ENCODE measurements around the gene SLC7A9. TPM values are rescaled to one million over a fixed set of nuclear protein-coding genes. Genes with fewer than 3 reads are reported as not detected.

SLC7A9 gene
- total RNA-seq (0.17 and 0.26 TPM in 2 replicates), polyA plus RNA-seq (0.08 TPM in 1 of 2 replicates, not detected in the other), polyA minus RNA-seq (ENCODE audit: low replicate concordance) (not detected in 2 replicates)
- polyA plus RNA-seq (2012) = not detected in 2 replicates

GRCh38 chr19:32869369-32869965 is at the start of gene SLC7A9:
SLC7A9 (minus strand) TSS chr19:32869767; CDS start chr19:32868534, 1,233 bp downstream.
- no peak within 1 kb of the TSS for H3K9ac ChIP-seq (ENCODE audit: insufficient read depth, low read length)
- no peak for DNase-seq (ENCODE audit: low read depth in 2 of 2)
- no peak within 1 kb of the TSS for H3K27ac ChIP-seq (ENCODE audit: insufficient read depth, low read length)
- no peaks in the 10 kb centered on the region for H4K20me1 ChIP-seq (ENCODE audit: control insufficient read depth, extremely low read depth, insufficient read depth, low read length)
- no peaks in the 10 kb centered on the region for H3K79me2 ChIP-seq (ENCODE audit: control insufficient read depth, insufficient read depth, low read length)
- no peak within 1 kb of the TSS for H2AFZ ChIP-seq (ENCODE audit: low read length)
- no peaks in the 10 kb centered on the region for H3K9me3 ChIP-seq (ENCODE audit: control insufficient read depth, insufficient read depth, low read depth, low read length)
- H3K4me1 ChIP-seq (ENCODE audit: control insufficient read depth, extremely low read depth, insufficient read depth, low read length) = no peaks in the 10 kb centered on the region
- no peak within 1 kb of the TSS for H3K4me2 ChIP-seq (ENCODE audit: extremely low read depth, insufficient read depth, low read length)
- no peaks in the 10 kb centered on the region for H3K36me3 ChIP-seq (ENCODE audit: control insufficient read depth, insufficient read depth, low read length)
- H3K4me3 ChIP-seq (replicated peaks in 1 of 4; ENCODE audit: control extremely low read depth in 1 of 4, insufficient read depth in 1 of 4, low read depth in 3 of 4, low read length in 4 of 4) = no peak within 1 kb of the TSS
- no peaks in the 10 kb centered on the region for H3K27me3 ChIP-seq (ENCODE audit: control insufficient read depth, insufficient read depth, low read length)
- no peak for TF ChIP-seq CTCF (conservative IDR thresholded peaks at IDR 0.05 in 1 of 2, IDR thresholded peaks at IDR 0.05 in 1 of 2; ENCODE audit: low read depth in 1 of 2, low read length in 2 of 2)
- no peak for TF ChIP-seq EZH2 (IDR thresholded peaks at IDR 0.05; ENCODE audit: low read length, missing control alignments)

GRCh38 chr19:32919365-32919764 is 49.8 kb upstream of the SLC7A9 start:
- DNase-seq (ENCODE audit: low read depth in 2 of 2) = no peak
- Histone ChIP-seq H3K4me3 (replicated peaks in 1 of 4; ENCODE audit: control extremely low read depth in 1 of 4, insufficient read depth in 1 of 4, low read depth in 3 of 4, low read length in 4 of 4) (no peak overlapping the region), H3K27ac (ENCODE audit: insufficient read depth, low read length) (no peak overlapping the region), H3K9ac (ENCODE audit: insufficient read depth, low read length) (no peak overlapping the region), H3K4me1 (ENCODE audit: control insufficient read depth, extremely low read depth, insufficient read depth, low read length) (no peaks in the 10 kb centered on the region), H3K4me2 (ENCODE audit: extremely low read depth, insufficient read depth, low read length) (no peak overlapping the region), H3K79me2 (ENCODE audit: control insufficient read depth, insufficient read depth, low read length) (no peaks in the 10 kb centered on the region), H2AFZ (ENCODE audit: low read length) (no peak overlapping the region), H4K20me1 (ENCODE audit: control insufficient read depth, extremely low read depth, insufficient read depth, low read length) (no peaks in the 10 kb centered on the region), H3K9me3 (ENCODE audit: control insufficient read depth, insufficient read depth, low read depth, low read length) (no peaks in the 10 kb centered on the region), H3K36me3 (ENCODE audit: control insufficient read depth, insufficient read depth, low read length) (peaks cover 4% of the 10 kb centered on the region), H3K27me3 (ENCODE audit: control insufficient read depth, insufficient read depth, low read length) (no peaks in the 10 kb centered on the region)
- TF ChIP-seq EZH2 (IDR thresholded peaks at IDR 0.05; ENCODE audit: low read length, missing control alignments) (no peak), CTCF (conservative IDR thresholded peaks at IDR 0.05 in 1 of 2, IDR thresholded peaks at IDR 0.05 in 1 of 2; ENCODE audit: low read depth in 1 of 2, low read length in 2 of 2) (no peak)

GRCh38 chr19:32917616-32917996 is 48.0 kb upstream of the SLC7A9 start:
- no peaks in the 10 kb centered on the region for H3K4me1 ChIP-seq (ENCODE audit: control insufficient read depth, extremely low read depth, insufficient read depth, low read length)
- no peak overlapping the region for H3K4me3 ChIP-seq (replicated peaks in 1 of 4; ENCODE audit: control extremely low read depth in 1 of 4, insufficient read depth in 1 of 4, low read depth in 3 of 4, low read length in 4 of 4)
- no peak overlapping the region for H3K9ac ChIP-seq (ENCODE audit: insufficient read depth, low read length)
- no peak overlapping the region for H3K4me2 ChIP-seq (ENCODE audit: extremely low read depth, insufficient read depth, low read length)
- no peaks in the 10 kb centered on the region for H3K27me3 ChIP-seq (ENCODE audit: control insufficient read depth, insufficient read depth, low read length)
- no peak overlapping the region for H2AFZ ChIP-seq (ENCODE audit: low read length)
- H3K27ac ChIP-seq (ENCODE audit: insufficient read depth, low read length) = no peak overlapping the region
- peaks cover 2% of the 10 kb centered on the region for H3K36me3 ChIP-seq (ENCODE audit: control insufficient read depth, insufficient read depth, low read length)
- H3K9me3 ChIP-seq (ENCODE audit: control insufficient read depth, insufficient read depth, low read depth, low read length) = no peaks in the 10 kb centered on the region
- no peak for TF ChIP-seq CTCF (conservative IDR thresholded peaks at IDR 0.05 in 1 of 2, IDR thresholded peaks at IDR 0.05 in 1 of 2; ENCODE audit: low read depth in 1 of 2, low read length in 2 of 2)
- no peak for TF ChIP-seq EZH2 (IDR thresholded peaks at IDR 0.05; ENCODE audit: low read length, missing control alignments)
- H3K79me2 ChIP-seq (ENCODE audit: control insufficient read depth, insufficient read depth, low read length) = no peaks in the 10 kb centered on the region
- H4K20me1 ChIP-seq (ENCODE audit: control insufficient read depth, extremely low read depth, insufficient read depth, low read length) = no peaks in the 10 kb centered on the region
- no peak for DNase-seq (ENCODE audit: low read depth in 2 of 2)
